Endothelial cell of umbilical vein (primary cell): ENCODE results near the gene OSBPL1A.

Source experiments
- EZH2 ChIP-seq: IDR thresholded peaks from 2 replicates; pipeline ENCODE4 v1.6.1; 2012; ENCODE audit warnings: borderline replicate concordance, low read depth, mild to moderate bottlenecking, moderate library complexity, low read length, inconsistent platforms; ENCODE audit not compliant: severe bottlenecking
- FOS ChIP-seq: IDR thresholded peaks from 2 replicates; pipeline ENCODE4 v1.6.1; 2011; ENCODE audit warnings: mild to moderate bottlenecking, low read length, moderate library complexity, borderline replicate concordance; ENCODE audit not compliant: insufficient read depth
- MYC ChIP-seq: IDR thresholded peaks from one replicate; pipeline ENCODE4 v1.6.1; 2011; ENCODE audit warnings: mild to moderate bottlenecking, low read depth, low read length
- POLR2A ChIP-seq: IDR thresholded peaks from 2 replicates; pipeline ENCODE4 v1.6.1; 2012; ENCODE audit warnings: low read depth, mild to moderate bottlenecking, control low read depth, low read length
- POLR2AphosphoS5 ChIP-seq: IDR thresholded peaks from 2 replicates; pipeline ENCODE4 v1.6.1; 2012; ENCODE audit warnings: low read depth, mild to moderate bottlenecking, control low read depth, low read length, moderate library complexity; ENCODE audit not compliant: insufficient read depth
- TF ChIP-seq, protein P1 (sequence below), 2 donors: IDR thresholded peaks; 1 replicate in 1 of 2; 2 replicates in 1 of 2; pipeline ENCODE4 v1.5.1; 2011; ENCODE audit warnings: low read length in 2 of 2, mild to moderate bottlenecking in 2 of 2, moderate library complexity in 2 of 2, control low read depth in 1 of 2, inconsistent platforms in 1 of 2, low read depth in 1 of 2; ENCODE audit not compliant: insufficient read depth in 1 of 2; ENCODE audit errors: extremely low read depth in 1 of 2
- TF ChIP-seq, protein P2 (sequence below): IDR thresholded peaks from 2 replicates; pipeline ENCODE4 v1.6.1; 2011; ENCODE audit not compliant: insufficient read depth, insufficient read length

GRCh38 chr18:24400587-24400986 lies 3.0 kb upstream of the OSBPL1A start:
- no peak for TF ChIP-seq POLR2A
- TF ChIP-seq, protein P1, sequence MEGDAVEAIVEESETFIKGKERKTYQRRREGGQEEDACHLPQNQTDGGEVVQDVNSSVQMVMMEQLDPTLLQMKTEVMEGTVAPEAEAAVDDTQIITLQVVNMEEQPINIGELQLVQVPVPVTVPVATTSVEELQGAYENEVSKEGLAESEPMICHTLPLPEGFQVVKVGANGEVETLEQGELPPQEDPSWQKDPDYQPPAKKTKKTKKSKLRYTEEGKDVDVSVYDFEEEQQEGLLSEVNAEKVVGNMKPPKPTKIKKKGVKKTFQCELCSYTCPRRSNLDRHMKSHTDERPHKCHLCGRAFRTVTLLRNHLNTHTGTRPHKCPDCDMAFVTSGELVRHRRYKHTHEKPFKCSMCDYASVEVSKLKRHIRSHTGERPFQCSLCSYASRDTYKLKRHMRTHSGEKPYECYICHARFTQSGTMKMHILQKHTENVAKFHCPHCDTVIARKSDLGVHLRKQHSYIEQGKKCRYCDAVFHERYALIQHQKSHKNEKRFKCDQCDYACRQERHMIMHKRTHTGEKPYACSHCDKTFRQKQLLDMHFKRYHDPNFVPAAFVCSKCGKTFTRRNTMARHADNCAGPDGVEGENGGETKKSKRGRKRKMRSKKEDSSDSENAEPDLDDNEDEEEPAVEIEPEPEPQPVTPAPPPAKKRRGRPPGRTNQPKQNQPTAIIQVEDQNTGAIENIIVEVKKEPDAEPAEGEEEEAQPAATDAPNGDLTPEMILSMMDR (IDR thresholded peaks at IDR 0.05; ENCODE audit: extremely low read depth in 1 of 2, insufficient read depth in 1 of 2, low read depth in 1 of 2, low read length in 2 of 2): no peak
- no peak for TF ChIP-seq POLR2AphosphoS5
- TF ChIP-seq EZH2: no peak
- TF ChIP-seq, protein P2, sequence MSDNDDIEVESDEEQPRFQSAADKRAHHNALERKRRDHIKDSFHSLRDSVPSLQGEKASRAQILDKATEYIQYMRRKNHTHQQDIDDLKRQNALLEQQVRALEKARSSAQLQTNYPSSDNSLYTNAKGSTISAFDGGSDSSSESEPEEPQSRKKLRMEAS: no peak
- TF ChIP-seq MYC: no peak
- no peak for TF ChIP-seq FOS
